ENCODE results near the gene LRRIQ4.
A peak's percentile ranks its signal among the peaks of the same experiment; 100 is the strongest.

Gene LRRIQ4

GRCh38 chr3:169868369-169868768 is 55.7 kb downstream of the LRRIQ4 start:
- no peak for TF ChIP-seq YY1 (IDR thresholded peaks at IDR 0.05; ENCODE audit: low read depth)

- TF ChIP-seq USF1 (IDR thresholded peaks at IDR 0.05) (no peak), RAD21 (IDR thresholded peaks at IDR 0.05; ENCODE audit: low read depth) (no peak), EP300 (IDR thresholded peaks at IDR 0.05; ENCODE audit: borderline replicate concordance) (no peak; the same call in 1 of the 2 replicates), FOXM1 (IDR thresholded peaks at IDR 0.05; ENCODE audit: borderline replicate concordance, low read depth) (no peak), NFIC (IDR thresholded peaks at IDR 0.05) (peak; percentile 94), TEAD4 (IDR thresholded peaks at IDR 0.05) (no peak), CREB1 (IDR thresholded peaks at IDR 0.05; ENCODE audit: low read depth) (no peak), TCF12 (IDR thresholded peaks at IDR 0.05; ENCODE audit: low read depth) (peak; percentile 53), ZBTB7A (IDR thresholded peaks at IDR 0.05; ENCODE audit: low read depth) (no peak), TAF1 (IDR thresholded peaks at IDR 0.05; ENCODE audit: low read depth) (no peak), CEBPB (IDR thresholded peaks at IDR 0.05) (peak; percentile 59; the same call in 1 of the 2 replicates), YY1 (IDR thresholded peaks at IDR 0.05; ENCODE audit: low read depth) (no peak), REST (IDR thresholded peaks at IDR 0.05; ENCODE audit: low read depth) (no peak), MAX (IDR thresholded peaks at IDR 0.05) (no peak), EGR1 (IDR thresholded peaks at IDR 0.05) (no peak)
These were observed 57.0 kb downstream of the LRRIQ4 start, which contains the start of gene LRRC31 for GRCh38 chr3:169869484-169870220. LRRC31 (minus strand) TSS chr3:169869935; CDS start chr3:169869807, 128 bp downstream.

- TF ChIP-seq FOXM1 (IDR thresholded peaks at IDR 0.05; ENCODE audit: borderline replicate concordance, low read depth) (no peak), EGR1 (IDR thresholded peaks at IDR 0.05) (no peak), RAD21 (IDR thresholded peaks at IDR 0.05; ENCODE audit: low read depth) (no peak), TAF1 (IDR thresholded peaks at IDR 0.05; ENCODE audit: low read depth) (no peak), TCF12 (IDR thresholded peaks at IDR 0.05; ENCODE audit: low read depth) (no peak), CREB1 (IDR thresholded peaks at IDR 0.05; ENCODE audit: low read depth) (no peak), YY1 (IDR thresholded peaks at IDR 0.05; ENCODE audit: low read depth) (no peak), NFIC (IDR thresholded peaks at IDR 0.05) (no peak), MAX (IDR thresholded peaks at IDR 0.05) (no peak), TEAD4 (IDR thresholded peaks at IDR 0.05) (no peak), USF1 (IDR thresholded peaks at IDR 0.05) (no peak), CEBPB (IDR thresholded peaks at IDR 0.05) (no peak), EP300 (IDR thresholded peaks at IDR 0.05; ENCODE audit: borderline replicate concordance) (no peak), ZBTB7A (IDR thresholded peaks at IDR 0.05; ENCODE audit: low read depth) (no peak), REST (IDR thresholded peaks at IDR 0.05; ENCODE audit: low read depth) (no peak)
These were observed 58.6 kb downstream of the LRRIQ4 start for GRCh38 chr3:169871129-169871886.

GRCh38 chr3:169879013-169879557 is 66.4 kb downstream of the LRRIQ4 start:
- TF ChIP-seq ZBTB7A (IDR thresholded peaks at IDR 0.05; ENCODE audit: low read depth) (no peak), TCF12 (IDR thresholded peaks at IDR 0.05; ENCODE audit: low read depth) (no peak), MAX (IDR thresholded peaks at IDR 0.05) (no peak), YY1 (IDR thresholded peaks at IDR 0.05; ENCODE audit: low read depth) (no peak), USF1 (IDR thresholded peaks at IDR 0.05) (no peak), RAD21 (IDR thresholded peaks at IDR 0.05; ENCODE audit: low read depth) (no peak), REST (IDR thresholded peaks at IDR 0.05; ENCODE audit: low read depth) (no peak), EGR1 (IDR thresholded peaks at IDR 0.05) (no peak), TAF1 (IDR thresholded peaks at IDR 0.05; ENCODE audit: low read depth) (no peak), CREB1 (IDR thresholded peaks at IDR 0.05; ENCODE audit: low read depth) (no peak), NFIC (IDR thresholded peaks at IDR 0.05) (no peak)
